IMR-90 (cell line): ENCODE results near the gene NFATC3. TPM values are rescaled to one million over a fixed set of nuclear protein-coding genes. Genes with fewer than 3 reads are reported as not detected.

ENCODE experiments used
- ATAC-seq: fragments of 200-7000 bp; cut with Tn5 transposase; 2 replicates; pipeline ENCODE4 v1.9.1; 2020; ENCODE audit warnings: low read depth, mild to moderate bottlenecking, moderate library complexity
- BruUV-seq: library from RNA; stranded (reverse); fragments of 400-500 nt; replicated peaks from 2 replicates; lab custom pipeline; 2021; lab: Mats Ljungman, UMichigan
- CTCF ChIA-PET: fragments of 300-600 bp; formaldehyde crosslinking; extraction: SDS; loops from one replicate; lab custom pipeline; 2021; ENCODE audit warnings: antibody characterized with exemption; lab: Yijun Ruan, JAX
- POLR2A ChIA-PET: fragments of 300-600 bp; sonication (Branson Sonifier 250); formaldehyde crosslinking; loops from one replicate; lab custom pipeline; 2022; ENCODE audit warnings: antibody characterized with exemption; ENCODE audit not compliant: unreplicated experiment; lab: Charles Lee
- DNase-seq: peaks from one replicate; pipeline ENCODE4 v3.0.0; 2013
- H2AFZ ChIP-seq: replicated peaks from 2 replicates; pipeline ENCODE3; 2013; ENCODE audit warnings: low read length, mild to moderate bottlenecking; ENCODE audit not compliant: poor library complexity
- H2AK5ac ChIP-seq: 2 replicates; pipeline ENCODE4 v1.6.1; 2013; ENCODE audit warnings: low read depth, low read length, inconsistent platforms
- H2AK9ac ChIP-seq: replicated peaks from 2 replicates; pipeline ENCODE3; 2013; ENCODE audit warnings: mild to moderate bottlenecking, low read depth, low read length, moderate library complexity; ENCODE audit not compliant: poor library complexity
- H2BK120ac ChIP-seq: 2 replicates; pipeline ENCODE4 v1.6.1; 2013; ENCODE audit warnings: low read depth, low read length, inconsistent platforms
- H2BK15ac ChIP-seq: 3 replicates; pipeline ENCODE4 v1.6.1; 2013; ENCODE audit warnings: low read depth, low read length, inconsistent platforms
- H2BK20ac ChIP-seq: 2 replicates; pipeline ENCODE4 v1.6.1; 2013; ENCODE audit warnings: low read depth, mild to moderate bottlenecking, inconsistent platforms, low read length, moderate library complexity
- H2BK5ac ChIP-seq: 2 replicates; pipeline ENCODE4 v1.6.1; 2013; ENCODE audit warnings: mild to moderate bottlenecking, low read depth, low read length, inconsistent platforms; ENCODE audit not compliant: poor library complexity, severe bottlenecking
- H3K14ac ChIP-seq: replicated peaks from 2 replicates; pipeline ENCODE4 v1.6.1; 2013; ENCODE audit warnings: low read depth, low read length, inconsistent platforms
- H3K18ac ChIP-seq: 2 replicates; pipeline ENCODE4 v1.6.1; 2013; ENCODE audit warnings: low read depth, low read length, control low read depth
- H3K23ac ChIP-seq: 2 replicates; pipeline ENCODE4 v1.6.1; 2013; ENCODE audit warnings: low read depth, low read length, inconsistent platforms
- H3K27ac ChIP-seq: 2 replicates; pipeline ENCODE4 v1.5.1; 2013; ENCODE audit warnings: mild to moderate bottlenecking, control low read depth, low read length; ENCODE audit not compliant: insufficient read depth
- H3K27me3 ChIP-seq: 2 replicates; pipeline ENCODE4 v1.6.1; 2013; ENCODE audit warnings: low read length; ENCODE audit not compliant: control insufficient read depth, insufficient read depth
- H3K36me3 ChIP-seq: 2 replicates; pipeline ENCODE4 v1.6.1; 2013; ENCODE audit warnings: low read length, mixed read lengths; ENCODE audit not compliant: control insufficient read depth, insufficient read depth
- H3K4ac ChIP-seq: 2 replicates; pipeline ENCODE4 v1.6.1; 2013; ENCODE audit warnings: low read depth, low read length, inconsistent platforms
- H3K4me1 ChIP-seq: 2 replicates; pipeline ENCODE4 v1.6.1; 2013; ENCODE audit warnings: low read length, mixed read lengths; ENCODE audit not compliant: control insufficient read depth, insufficient read depth
- H3K4me2 ChIP-seq: 2 replicates; pipeline ENCODE4 v1.6.1; 2013; ENCODE audit warnings: low read depth, mild to moderate bottlenecking, control low read depth, low read length, moderate library complexity
- H3K4me3 ChIP-seq: 2 replicates; pipeline ENCODE4 v1.5.1; 2013; ENCODE audit warnings: low read depth, mild to moderate bottlenecking, control low read depth, low read length, moderate library complexity; ENCODE audit not compliant: insufficient read depth
- H3K56ac ChIP-seq: 2 replicates; pipeline ENCODE4 v1.6.1; 2013; ENCODE audit warnings: low read length, inconsistent platforms; ENCODE audit not compliant: insufficient read depth; ENCODE audit errors: extremely low read depth
- H3K79me1 ChIP-seq, 2 experiments: 2 replicates each; pipeline ENCODE4 v1.6.1; 2013; ENCODE audit warnings: low read length in 2 of 2, inconsistent platforms in 1 of 2, low read depth in 1 of 2
- H3K9ac ChIP-seq: 2 replicates; pipeline ENCODE4 v1.6.1; 2013; ENCODE audit warnings: low read depth, low read length, control low read depth
- H3K9me1 ChIP-seq: 2 replicates; pipeline ENCODE4 v1.6.1; 2013; ENCODE audit warnings: low read length, inconsistent platforms; ENCODE audit not compliant: insufficient read depth
- H3K9me3 ChIP-seq: 2 replicates; pipeline ENCODE4 v1.6.1; 2013; ENCODE audit warnings: low read length; ENCODE audit not compliant: control insufficient read depth, insufficient read depth
- H4K20me1 ChIP-seq: 2 replicates; pipeline ENCODE4 v1.6.1; 2013; ENCODE audit warnings: low read length, inconsistent platforms; ENCODE audit not compliant: insufficient read depth
- H4K5ac ChIP-seq: 2 replicates; pipeline ENCODE4 v1.6.1; 2013; ENCODE audit warnings: mild to moderate bottlenecking, low read depth, low read length, control low read depth
- H4K8ac ChIP-seq, 2 experiments: 2 replicates each; pipeline ENCODE4 v1.6.1; 2013; ENCODE audit warnings: low read depth in 2 of 2, low read length in 2 of 2, control low read depth in 1 of 2, inconsistent platforms in 1 of 2
- H4K91ac ChIP-seq: 2 replicates; pipeline ENCODE4 v1.6.1; 2013; ENCODE audit warnings: low read depth, low read length, inconsistent platforms; ENCODE audit not compliant: insufficient read depth
- BHLHE40 ChIP-seq: fragments of 150-350 bp; IDR thresholded peaks from 2 replicates; pipeline ENCODE4 v1.6.1; 2016; ENCODE audit warnings: mild to moderate bottlenecking, low read depth, low read length
- CHD1 ChIP-seq: IDR thresholded peaks from 2 replicates; pipeline ENCODE4 v1.6.1; 2012; ENCODE audit warnings: low read depth, low read length, improper control_type of control experiment
- FOS ChIP-seq: fragments of 150-350 bp; IDR thresholded peaks from 2 replicates; pipeline ENCODE4 v1.6.1; 2016; ENCODE audit warnings: low read depth, low read length
- MAZ ChIP-seq: IDR thresholded peaks from 2 replicates; pipeline ENCODE4 v1.6.1; 2012; ENCODE audit warnings: low read depth, mild to moderate bottlenecking, low read length, improper control_type of control experiment, moderate library complexity, borderline replicate concordance
- NFE2L2 ChIP-seq: fragments of 150-350 bp; IDR thresholded peaks from 2 replicates; pipeline ENCODE4 v1.6.1; 2016; ENCODE audit warnings: low read depth, mild to moderate bottlenecking, low read length
- RAD21 ChIP-seq: IDR thresholded peaks from 2 replicates; pipeline ENCODE4 v1.6.1; 2012; ENCODE audit warnings: low read length, improper control_type of control experiment
- RFX5 ChIP-seq: IDR thresholded peaks from 2 replicates; pipeline ENCODE4 v1.8.0; 2012; ENCODE audit warnings: low read depth, mild to moderate bottlenecking, low read length, moderate library complexity
- SMC3 ChIP-seq: fragments of 150-350 bp; IDR thresholded peaks from 2 replicates; pipeline ENCODE4 v1.6.1; 2016; ENCODE audit warnings: low read depth, mild to moderate bottlenecking, antibody characterized with exemption, low read length, moderate library complexity
- WGBS, 2 experiments: methylation state at CpG; one replicate each; pipeline versions ENCODE4 v1.1.5 to v1.1.7; 2013; ENCODE audit warnings: missing lambda C conversion rate in 2 of 2; ENCODE audit not compliant: insufficient read length in 1 of 2; ENCODE audit errors: extremely low coverage in 2 of 2; 5-methylcytosine and 5-hydroxymethylcytosine counted together
- dilution Hi-C: fragments of 300-500 bp; cut with HindIII; formaldehyde crosslinking; loops from one replicate; pipeline ENCODE4 v1.14.3; 2018; ENCODE audit warnings: low sequenced_read_pairs; ENCODE audit not compliant: unreplicated experiment
- in situ Hi-C: fragments of 300-500 bp; cut with MboI; formaldehyde crosslinking; loops from 3 replicates; pipeline ENCODE4 v1.14.3; 2019; ENCODE audit warnings: low sequenced_read_pairs, inconsistent platforms, mixed read lengths
- intact Hi-C: fragments of 100-400 bp; cut with micrococcal nuclease; formaldehyde crosslinking; loops from 2 replicates; pipeline ENCODE4 v1.10.0; 2022
- polyA plus RNA-seq, 3 experiments: library from polyadenylated mRNA; depleted of rRNA; stranded (reverse); fragments of >200 nt; gene quantifications; 2 replicates each; pipeline ENCODE4 v1.2.3, GENCODE V29; 2012; ENCODE audit warnings: low replicate concordance in 1 of 3
- total RNA-seq: library from RNA; depleted of rRNA; stranded (reverse); fragments of >200 nt; gene quantifications from 2 replicates; pipeline ENCODE4 v1.2.3, GENCODE V29; 2012
- TF ChIP-seq, protein P1 (sequence below): conservative IDR thresholded peaks from 2 replicates; pipeline ENCODE4 v1.5.1; 2012; ENCODE audit warnings: mild to moderate bottlenecking, low read depth, low read length, improper control_type of control experiment

Gene NFATC3
- total and polyA plus RNA-seq, 2 of the 4 experiments (the other 2 are of a cell fraction): 6.3 to 21.5 TPM

DNA sequence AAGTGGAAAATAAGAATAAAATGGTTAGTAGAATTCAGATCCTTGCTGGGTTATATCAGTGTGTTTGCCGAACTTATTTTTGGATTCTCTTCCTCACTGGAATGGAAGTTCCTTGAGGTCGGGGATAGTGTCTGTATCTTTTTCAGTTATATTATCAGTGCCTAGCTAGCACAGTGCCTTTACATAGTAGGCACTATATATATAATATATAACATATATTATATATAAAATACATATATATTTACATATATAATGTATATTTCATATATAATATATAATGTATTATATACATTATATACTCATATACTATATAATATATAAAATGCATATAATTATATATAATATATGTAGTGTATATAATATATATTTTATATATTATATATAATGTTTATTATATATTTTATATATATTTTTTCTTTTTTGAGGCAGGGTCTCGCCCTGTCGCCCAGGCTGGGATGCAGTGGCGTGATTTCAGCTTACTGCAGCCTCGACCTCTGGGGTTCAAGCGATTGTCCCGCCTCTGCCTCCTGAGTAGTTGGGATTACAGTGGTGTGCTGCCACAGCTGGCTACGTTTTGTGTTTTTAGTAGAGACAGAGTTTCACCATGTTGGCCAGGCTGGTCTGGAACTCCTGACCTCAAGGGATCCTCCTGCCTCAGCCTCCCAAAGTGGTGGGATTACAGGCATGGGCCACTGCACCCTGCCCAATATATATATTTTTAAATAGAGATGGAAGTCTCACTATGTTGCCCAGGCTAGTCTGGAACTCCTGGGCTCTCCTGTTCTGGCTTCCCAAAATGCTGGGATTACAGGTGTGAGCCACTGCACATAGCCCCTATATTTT is 3.2 kb downstream of the NFATC3 start:
- H3K4me1 ChIP-seq: peaks cover 12% of the 10 kb centered on the region
- H3K9ac ChIP-seq: no peak overlapping the region
- no TSS peak for BruUV-seq
- no peak overlapping the region for H3K56ac ChIP-seq
- peaks cover 11% of the 10 kb centered on the region; the same call in 1 of the 2 replicates for H3K9me1 ChIP-seq
- H2BK5ac ChIP-seq: no peak overlapping the region
- no peak overlapping the region for H2AK9ac ChIP-seq
- H4K5ac ChIP-seq: no peak overlapping the region
- H3K27ac ChIP-seq: no peak overlapping the region
- H3K4me2 ChIP-seq: no peak overlapping the region
- H4K20me1 ChIP-seq: peaks cover 8% of the 10 kb centered on the region; the same call in 1 of the 2 replicates
- H3K79me1 ChIP-seq: peaks cover 10 to 54% of the 10 kb centered on the region in 2 experiments; a peak in 3 of 4 replicates
- DNase-seq: no peak
- H4K91ac ChIP-seq: no peak overlapping the region
- H2AK5ac ChIP-seq: no peak overlapping the region
- no peak overlapping the region for H4K8ac ChIP-seq
- intact Hi-C loops: loop anchor here (10.0 kb wide), 1 partner anchor 236 kb away; no protein-coding TSS in a partner anchor
- no peak overlapping the region for H3K14ac ChIP-seq
- H3K36me3 ChIP-seq: no peaks in the 10 kb centered on the region
- no peaks in the 10 kb centered on the region for H3K9me3 ChIP-seq
- H2BK20ac ChIP-seq: no peak overlapping the region
- no peak overlapping the region for H2BK120ac ChIP-seq
- ATAC-seq: no peak
- H3K27me3 ChIP-seq: no peaks in the 10 kb centered on the region
- no peak overlapping the region for H3K4me3 ChIP-seq
- H3K4ac ChIP-seq: no peak overlapping the region
- no peak overlapping the region for H3K18ac ChIP-seq
- in situ Hi-C loops: no loop called here
- ChIA-PET POLR2A (interaction anchor here (0.7 kb wide), 1 partner anchor 548 kb away, joined by 3 read pairs; no protein-coding TSS in a partner anchor), CTCF (no interaction called here)
- H2BK15ac ChIP-seq: no peak overlapping the region
- dilution Hi-C loops: no loop called here
- TF ChIP-seq RAD21: no peak
- TF ChIP-seq FOS: no peak
- no peak for TF ChIP-seq SMC3
- no peak for TF ChIP-seq RFX5
- TF ChIP-seq CHD1: no peak
- no peak for TF ChIP-seq MAZ
- no peak for TF ChIP-seq NFE2L2
- TF ChIP-seq BHLHE40: no peak
- TF ChIP-seq, protein P1, sequence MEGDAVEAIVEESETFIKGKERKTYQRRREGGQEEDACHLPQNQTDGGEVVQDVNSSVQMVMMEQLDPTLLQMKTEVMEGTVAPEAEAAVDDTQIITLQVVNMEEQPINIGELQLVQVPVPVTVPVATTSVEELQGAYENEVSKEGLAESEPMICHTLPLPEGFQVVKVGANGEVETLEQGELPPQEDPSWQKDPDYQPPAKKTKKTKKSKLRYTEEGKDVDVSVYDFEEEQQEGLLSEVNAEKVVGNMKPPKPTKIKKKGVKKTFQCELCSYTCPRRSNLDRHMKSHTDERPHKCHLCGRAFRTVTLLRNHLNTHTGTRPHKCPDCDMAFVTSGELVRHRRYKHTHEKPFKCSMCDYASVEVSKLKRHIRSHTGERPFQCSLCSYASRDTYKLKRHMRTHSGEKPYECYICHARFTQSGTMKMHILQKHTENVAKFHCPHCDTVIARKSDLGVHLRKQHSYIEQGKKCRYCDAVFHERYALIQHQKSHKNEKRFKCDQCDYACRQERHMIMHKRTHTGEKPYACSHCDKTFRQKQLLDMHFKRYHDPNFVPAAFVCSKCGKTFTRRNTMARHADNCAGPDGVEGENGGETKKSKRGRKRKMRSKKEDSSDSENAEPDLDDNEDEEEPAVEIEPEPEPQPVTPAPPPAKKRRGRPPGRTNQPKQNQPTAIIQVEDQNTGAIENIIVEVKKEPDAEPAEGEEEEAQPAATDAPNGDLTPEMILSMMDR: no peak
- no peak overlapping the region for H2AFZ ChIP-seq
- 100% methylated on average over 1 of the region's 9 CpGs; no CpG with 5 or more reads in 1 of the 2 experiments for WGBS, 2 experiments
- 0 out of 2 replicates have a peak overlapping the region, but pooled peaks have one; percentile 78 for H3K23ac ChIP-seq
